ENCODE measurements around the gene ATG2A.

DNA sequence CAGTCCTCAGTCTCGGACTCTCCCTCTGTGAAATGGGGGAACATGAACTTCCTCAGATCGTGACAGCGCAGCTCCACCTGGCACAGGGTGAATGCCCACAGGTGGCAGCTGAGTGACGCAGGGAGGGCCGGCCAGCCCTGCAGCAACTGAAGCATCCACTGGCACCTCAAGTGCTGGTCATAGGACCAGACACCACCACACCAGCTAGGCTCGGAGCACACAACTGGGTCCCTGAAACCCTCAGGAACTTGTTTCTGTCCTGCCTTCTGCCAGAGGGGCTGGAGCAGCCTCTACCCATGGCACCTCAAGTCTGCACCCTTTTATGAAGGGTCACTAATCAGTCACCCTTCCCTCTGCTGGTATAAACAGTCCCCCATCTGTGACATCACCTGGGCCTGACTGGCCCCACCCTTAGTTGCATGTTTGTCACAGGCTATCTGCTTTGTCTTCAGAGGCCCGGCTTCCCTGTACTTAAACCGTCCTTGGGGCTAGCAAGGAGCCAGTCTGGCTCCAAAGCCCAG is 65.1 kb downstream of the ATG2A start:
- TF ChIP-seq, protein P1, sequence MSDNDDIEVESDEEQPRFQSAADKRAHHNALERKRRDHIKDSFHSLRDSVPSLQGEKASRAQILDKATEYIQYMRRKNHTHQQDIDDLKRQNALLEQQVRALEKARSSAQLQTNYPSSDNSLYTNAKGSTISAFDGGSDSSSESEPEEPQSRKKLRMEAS (IDR thresholded peaks at IDR 0.05) = no peak
- no peak for TF ChIP-seq YY1 (IDR thresholded peaks at IDR 0.05; ENCODE audit: low read depth)
- TF ChIP-seq EGR1 (IDR thresholded peaks at IDR 0.05) = no peak
- no peak for TF ChIP-seq CREB1 (IDR thresholded peaks at IDR 0.05; ENCODE audit: low read depth)
- no peak for TF ChIP-seq CEBPB (IDR thresholded peaks at IDR 0.05)

Data from Ishikawa (cell line).